Endothelial cell of umbilical vein (primary cell): ENCODE measurements around the gene DUSP6. TPM values are rescaled to one million over a fixed set of nuclear protein-coding genes. Genes with fewer than 3 reads are reported as not detected.

Experiments used
- BruUV-seq: library from RNA; stranded (reverse); fragments of 400-500 nt; replicated peaks from 2 replicates; lab custom pipeline; 2021; lab: Mats Ljungman, UMichigan
- CTCF ChIA-PET: fragments of 300-600, 350-600 bp; sonication (Branson Sonifier 250); formaldehyde crosslinking; loops from one replicate; lab custom pipeline; 2021; ENCODE audit warnings: antibody characterized with exemption, inconsistent platforms; lab: Charles Lee
- POLR2A ChIA-PET: fragments of 300-600, 350-600 bp; sonication (Branson Sonifier 250); formaldehyde crosslinking; loops from one replicate; lab custom pipeline; 2021; ENCODE audit warnings: antibody characterized with exemption, inconsistent platforms; lab: Charles Lee
- DNase-seq: peaks from one replicate; pipeline ENCODE4 v3.0.0-alpha.2; 2011; ENCODE audit warnings: low read depth, low spot score
- FAIRE-seq: peaks from 2 replicates; lab custom pipeline; 2011; peaks lifted over from hg19 to GRCh38; lab: Jason Lieb, UNC
- H2AFZ ChIP-seq: 2 replicates; pipeline ENCODE4 v1.6.0; 2012; ENCODE audit warnings: low read depth, low read length, control low read depth, inconsistent platforms
- H3K27ac ChIP-seq: 2 replicates; pipeline ENCODE4 v1.5.1; 2011; ENCODE audit warnings: low read depth, mild to moderate bottlenecking, control low read depth, low read length, moderate library complexity; ENCODE audit not compliant: insufficient read depth
- H3K27me3 ChIP-seq, 2 experiments: 2 replicates each; pipeline versions ENCODE4 v1.6.0 to v1.6.1; 2011; ENCODE audit warnings: low read length in 2 of 2, mixed read lengths in 1 of 2; ENCODE audit not compliant: control insufficient read depth in 2 of 2, insufficient read depth in 2 of 2
- H3K36me3 ChIP-seq, 2 experiments: 2 replicates in 1 of 2; 3 replicates in 1 of 2; pipeline ENCODE4 v1.5.1; 2011; ENCODE audit warnings: low read length in 2 of 2, mild to moderate bottlenecking in 1 of 2, moderate library complexity in 1 of 2; ENCODE audit not compliant: control insufficient read depth in 2 of 2, insufficient read depth in 2 of 2; ENCODE audit errors: extremely low read depth in 1 of 2
- H3K4me1 ChIP-seq: 3 replicates; pipeline ENCODE4 v1.5.1; 2011; ENCODE audit warnings: mild to moderate bottlenecking, low read length; ENCODE audit not compliant: control insufficient read depth, insufficient read depth; ENCODE audit errors: extremely low read depth
- H3K4me2 ChIP-seq: 2 replicates; pipeline ENCODE4 v1.6.1; 2011; ENCODE audit warnings: low read length, control low read depth, mixed read lengths; ENCODE audit not compliant: insufficient read depth
- H3K4me3 ChIP-seq, 3 experiments: fragments of 200-600 bp in 1 of 3; sonication (generic), shearing (Covaris generic) in 1 of 3; replicated peaks in 1 of 3; 2 replicates each; pipeline ENCODE4 v1.5.1; 2011 to 2016; ENCODE audit warnings: control low read depth in 3 of 3, low read length in 3 of 3, mild to moderate bottlenecking in 2 of 3, inconsistent platforms in 1 of 3, low read depth in 1 of 3, moderate library complexity in 1 of 3; ENCODE audit not compliant: insufficient read depth in 1 of 3
- H3K79me2 ChIP-seq: 2 replicates; pipeline ENCODE4 v1.6.0; 2012; ENCODE audit warnings: low read length, inconsistent platforms; ENCODE audit not compliant: control insufficient read depth, insufficient read depth
- H3K9ac ChIP-seq: replicated peaks from 2 replicates; pipeline ENCODE3; 2011; ENCODE audit warnings: low read length, control low read depth; ENCODE audit not compliant: insufficient read depth; ENCODE audit errors: extremely low read depth
- H3K9me1 ChIP-seq: replicated peaks from 3 replicates; pipeline ENCODE4 v1.6.0; 2011; ENCODE audit warnings: mild to moderate bottlenecking, low read length; ENCODE audit not compliant: control insufficient read depth, insufficient read depth; ENCODE audit errors: extremely low read depth
- H3K9me3 ChIP-seq: replicated peaks from 2 replicates; pipeline ENCODE4 v1.5.1; 2012; ENCODE audit warnings: low read length, inconsistent platforms; ENCODE audit not compliant: control insufficient read depth, insufficient read depth
- H4K20me1 ChIP-seq: replicated peaks from 2 replicates; pipeline ENCODE3; 2011; ENCODE audit warnings: mild to moderate bottlenecking, low read length; ENCODE audit not compliant: control insufficient read depth, insufficient read depth; ENCODE audit errors: extremely low read depth
- CTCF ChIP-seq, 2 donors: IDR thresholded peaks; 1 replicate in 1 of 2; 2 replicates in 1 of 2; pipeline ENCODE4 v1.5.1; 2011; ENCODE audit warnings: low read length in 2 of 2, mild to moderate bottlenecking in 2 of 2, moderate library complexity in 2 of 2, control low read depth in 1 of 2, inconsistent platforms in 1 of 2, low read depth in 1 of 2; ENCODE audit not compliant: insufficient read depth in 1 of 2; ENCODE audit errors: extremely low read depth in 1 of 2
- EZH2 ChIP-seq: IDR thresholded peaks from 2 replicates; pipeline ENCODE4 v1.6.1; 2012; ENCODE audit warnings: borderline replicate concordance, low read depth, mild to moderate bottlenecking, moderate library complexity, low read length, inconsistent platforms; ENCODE audit not compliant: severe bottlenecking
- FOS ChIP-seq: IDR thresholded peaks from 2 replicates; pipeline ENCODE4 v1.6.1; 2011; ENCODE audit warnings: mild to moderate bottlenecking, low read length, moderate library complexity, borderline replicate concordance; ENCODE audit not compliant: insufficient read depth
- JUN ChIP-seq: IDR thresholded peaks from 2 replicates; pipeline ENCODE4 v1.6.1; 2011; ENCODE audit warnings: borderline replicate concordance, low read depth; ENCODE audit not compliant: insufficient read length, insufficient read depth
- MYC ChIP-seq: IDR thresholded peaks from one replicate; pipeline ENCODE4 v1.6.1; 2011; ENCODE audit warnings: mild to moderate bottlenecking, low read depth, low read length
- dilution Hi-C: fragments of 300-500 bp; cut with MboI; formaldehyde crosslinking; loops from one replicate; pipeline ENCODE4 v1.15.0; 2019; ENCODE audit warnings: low sequenced_read_pairs; ENCODE audit not compliant: extremely low pct_ligation_motif_present
- intact Hi-C: fragments of 100-400 bp; cut with micrococcal nuclease; formaldehyde crosslinking; loops from one replicate; pipeline ENCODE4 v1.10.0; 2022
- polyA plus RNA-seq, 4 experiments: library from polyadenylated mRNA; depleted of rRNA in 3 of 4; stranded (reverse) in 3 of 4; unstranded in 1 of 4; fragments of >200 nt; gene quantifications; 2 replicates each; pipeline versions ENCODE4 v1.2.1 to v1.2.3, GENCODE V29; 2011 to 2012; ENCODE audit warnings: missing spikeins in 1 of 4
- total RNA-seq: library from RNA; stranded (reverse); gene quantifications from 2 replicates; pipeline ENCODE4 v1.2.3, GENCODE V29; 2021

Gene DUSP6
- total and polyA plus RNA-seq, 2 donors (not counting 3 experiments of a cell fraction or from before 2014, with no cell fraction given) = 148 to 149 TPM

GRCh38 chr12:89309440-89309802 is 42.9 kb downstream of the DUSP6 start:
- Histone ChIP-seq H3K4me2 (no peak overlapping the region), H3K36me3 (no peaks in the 10 kb centered on the region), H3K4me3 (no peak overlapping the region), H3K9ac (no peak overlapping the region), H3K79me2 (no peaks in the 10 kb centered on the region), H3K27me3 (no peaks in the 10 kb centered on the region), H3K27ac (no peak overlapping the region), H4K20me1 (no peaks in the 10 kb centered on the region), H3K9me3 (no peaks in the 10 kb centered on the region), H3K9me1 (no peaks in the 10 kb centered on the region), H2AFZ (peak overlapping the region; percentile 19), H3K4me1 (no peaks in the 10 kb centered on the region)
- POLR2A ChIA-PET = no interaction called here
- intact Hi-C loops (no loop called here), dilution Hi-C loops (no loop called here)
- BruUV-seq = no TSS peak
- CTCF ChIA-PET = no interaction called here
- no peak for FAIRE-seq
- no peak for DNase-seq
- TF ChIP-seq JUN (no peak), EZH2 (no peak), MYC (no peak), CTCF (IDR thresholded peaks at IDR 0.05; ENCODE audit: extremely low read depth in 1 of 2, insufficient read depth in 1 of 2, low read depth in 1 of 2, low read length in 2 of 2) (no peak), FOS (no peak)
